ENCODE results near the gene EBF3. TPM values are rescaled to one million over a fixed set of nuclear protein-coding genes. Genes with fewer than 3 reads are reported as not detected.

EBF3 gene
- total and polyA plus RNA-seq, 2 experiments from 2014 or later: 0.27 to 0.49 TPM

DNA sequence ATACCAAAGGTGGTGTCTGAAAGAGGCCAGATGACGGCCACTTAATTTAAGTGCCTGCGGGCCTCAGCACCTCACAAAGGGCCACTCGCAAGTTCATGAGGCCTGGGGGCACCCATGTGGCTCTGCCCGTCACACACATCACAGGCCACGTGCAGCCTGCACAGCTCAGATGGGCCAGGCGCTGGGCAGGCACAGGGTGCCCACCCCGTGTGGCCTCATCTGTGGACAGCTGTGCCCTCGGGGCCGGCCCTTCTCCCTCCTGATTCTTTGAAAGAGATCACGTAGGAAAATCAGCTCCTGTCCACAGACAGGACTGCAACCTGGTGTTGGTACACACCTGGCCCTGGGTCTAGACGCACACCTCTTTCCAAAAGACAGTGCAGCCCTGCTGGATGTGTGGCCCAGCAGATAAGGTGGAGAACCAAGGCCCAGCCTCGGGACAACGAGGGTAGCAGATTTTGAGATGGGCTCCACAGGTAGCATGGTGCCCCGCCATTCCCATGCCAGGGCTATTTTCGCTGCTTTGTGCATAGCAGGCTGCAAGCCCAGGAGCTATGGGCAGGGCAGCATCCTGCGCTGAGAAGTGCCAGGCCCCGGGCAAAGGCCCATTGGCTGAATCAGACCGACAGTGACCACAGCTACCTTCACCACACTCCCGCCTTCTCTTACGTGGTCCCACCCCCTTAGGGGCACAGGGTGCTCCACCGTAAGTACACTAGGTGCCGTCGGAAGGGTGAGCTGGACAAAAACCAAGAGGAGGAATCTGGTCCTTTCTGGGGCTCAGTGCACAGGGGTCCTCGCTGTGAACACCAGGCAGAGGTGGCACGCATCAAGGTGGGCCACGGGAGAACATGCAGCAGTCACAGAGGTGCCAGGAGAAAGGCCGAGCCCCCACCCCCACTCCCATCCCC lies 124.5 kb downstream of the EBF3 start:
- ATAC-seq: no peak
- H3K4me3 Mint-ChIP-seq: no peak overlapping the region
- Histone ChIP-seq H3K27ac (ENCODE audit: low read depth) (no peak overlapping the region), H3K9me2 (ENCODE audit: insufficient read depth) (no peaks in the 10 kb centered on the region), H3F3A (replicated peaks; ENCODE audit: low read depth) (no peaks in the 10 kb centered on the region), H2AFZ (no peak overlapping the region), H3K79me2 (replicated peaks; ENCODE audit: insufficient read depth) (no peaks in the 10 kb centered on the region), H3K4me1 (ENCODE audit: insufficient read depth) (no peaks in the 10 kb centered on the region), H3K4me3 (no peak overlapping the region), H4K20me1 (replicated peaks; ENCODE audit: insufficient read depth) (no peaks in the 10 kb centered on the region), H3K36me3 (ENCODE audit: insufficient read depth) (no peaks in the 10 kb centered on the region), H3K27me3 (ENCODE audit: insufficient read depth) (no peaks in the 10 kb centered on the region), H3K4me2 (no peak overlapping the region)
- no peak for DNase-seq (ENCODE audit: low spot score)
- H3K4me1 Mint-ChIP-seq: peaks cover 2% of the 10 kb centered on the region; the same call in 1 of the 3 replicates
- no peaks in the 10 kb centered on the region for H3K9me3 Mint-ChIP-seq
- TF ChIP-seq ZNF331 (CRISPR knock-in tag; IDR thresholded peaks at IDR 0.05; ENCODE audit: low read depth) (no peak), CTCF (conservative IDR thresholded peaks at IDR 0.05; ENCODE audit: low read depth in 2 of 2) (no peak), ETS1 (IDR thresholded peaks at IDR 0.05) (no peak), POLR2AphosphoS5 (IDR thresholded peaks at IDR 0.05; ENCODE audit: low read depth) (no peak), JUNB (IDR thresholded peaks at IDR 0.05; ENCODE audit: unreplicated experiment) (no peak), EZH2phosphoT487 (IDR thresholded peaks at IDR 0.05; ENCODE audit: unreplicated experiment) (no peak), NANOG (IDR thresholded peaks at IDR 0.05; ENCODE audit: borderline replicate concordance) (no peak), STAT1 (IDR thresholded peaks at IDR 0.05; ENCODE audit: unreplicated experiment) (no peak)
- TF ChIP-seq, protein P1, sequence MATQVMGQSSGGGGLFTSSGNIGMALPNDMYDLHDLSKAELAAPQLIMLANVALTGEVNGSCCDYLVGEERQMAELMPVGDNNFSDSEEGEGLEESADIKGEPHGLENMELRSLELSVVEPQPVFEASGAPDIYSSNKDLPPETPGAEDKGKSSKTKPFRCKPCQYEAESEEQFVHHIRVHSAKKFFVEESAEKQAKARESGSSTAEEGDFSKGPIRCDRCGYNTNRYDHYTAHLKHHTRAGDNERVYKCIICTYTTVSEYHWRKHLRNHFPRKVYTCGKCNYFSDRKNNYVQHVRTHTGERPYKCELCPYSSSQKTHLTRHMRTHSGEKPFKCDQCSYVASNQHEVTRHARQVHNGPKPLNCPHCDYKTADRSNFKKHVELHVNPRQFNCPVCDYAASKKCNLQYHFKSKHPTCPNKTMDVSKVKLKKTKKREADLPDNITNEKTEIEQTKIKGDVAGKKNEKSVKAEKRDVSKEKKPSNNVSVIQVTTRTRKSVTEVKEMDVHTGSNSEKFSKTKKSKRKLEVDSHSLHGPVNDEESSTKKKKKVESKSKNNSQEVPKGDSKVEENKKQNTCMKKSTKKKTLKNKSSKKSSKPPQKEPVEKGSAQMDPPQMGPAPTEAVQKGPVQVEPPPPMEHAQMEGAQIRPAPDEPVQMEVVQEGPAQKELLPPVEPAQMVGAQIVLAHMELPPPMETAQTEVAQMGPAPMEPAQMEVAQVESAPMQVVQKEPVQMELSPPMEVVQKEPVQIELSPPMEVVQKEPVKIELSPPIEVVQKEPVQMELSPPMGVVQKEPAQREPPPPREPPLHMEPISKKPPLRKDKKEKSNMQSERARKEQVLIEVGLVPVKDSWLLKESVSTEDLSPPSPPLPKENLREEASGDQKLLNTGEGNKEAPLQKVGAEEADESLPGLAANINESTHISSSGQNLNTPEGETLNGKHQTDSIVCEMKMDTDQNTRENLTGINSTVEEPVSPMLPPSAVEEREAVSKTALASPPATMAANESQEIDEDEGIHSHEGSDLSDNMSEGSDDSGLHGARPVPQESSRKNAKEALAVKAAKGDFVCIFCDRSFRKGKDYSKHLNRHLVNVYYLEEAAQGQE (IDR thresholded peaks at IDR 0.05; ENCODE audit: unreplicated experiment): no peak
- H3K27me3 Mint-ChIP-seq (ENCODE audit: insufficient read depth, low read depth, poor library complexity): peaks cover 5% of the 10 kb centered on the region
- H3K36me3 Mint-ChIP-seq (ENCODE audit: low read depth): no peaks in the 10 kb centered on the region
- H3K27ac Mint-ChIP-seq: no peak overlapping the region
